ENCODE measurements around the gene BRD8. TPM values are rescaled to one million over a fixed set of nuclear protein-coding genes. Genes with fewer than 3 reads are reported as not detected.

The BRD8 gene
- 10 to 100 TPM; 29.5 to 79.5 (median 72.2) TPM for total RNA-seq
- total RNA-seq (2013): 53.9 TPM
- 24.0 to 107 (median 51.8) reads per million in 29 experiments for total RNA-seq

DNA sequence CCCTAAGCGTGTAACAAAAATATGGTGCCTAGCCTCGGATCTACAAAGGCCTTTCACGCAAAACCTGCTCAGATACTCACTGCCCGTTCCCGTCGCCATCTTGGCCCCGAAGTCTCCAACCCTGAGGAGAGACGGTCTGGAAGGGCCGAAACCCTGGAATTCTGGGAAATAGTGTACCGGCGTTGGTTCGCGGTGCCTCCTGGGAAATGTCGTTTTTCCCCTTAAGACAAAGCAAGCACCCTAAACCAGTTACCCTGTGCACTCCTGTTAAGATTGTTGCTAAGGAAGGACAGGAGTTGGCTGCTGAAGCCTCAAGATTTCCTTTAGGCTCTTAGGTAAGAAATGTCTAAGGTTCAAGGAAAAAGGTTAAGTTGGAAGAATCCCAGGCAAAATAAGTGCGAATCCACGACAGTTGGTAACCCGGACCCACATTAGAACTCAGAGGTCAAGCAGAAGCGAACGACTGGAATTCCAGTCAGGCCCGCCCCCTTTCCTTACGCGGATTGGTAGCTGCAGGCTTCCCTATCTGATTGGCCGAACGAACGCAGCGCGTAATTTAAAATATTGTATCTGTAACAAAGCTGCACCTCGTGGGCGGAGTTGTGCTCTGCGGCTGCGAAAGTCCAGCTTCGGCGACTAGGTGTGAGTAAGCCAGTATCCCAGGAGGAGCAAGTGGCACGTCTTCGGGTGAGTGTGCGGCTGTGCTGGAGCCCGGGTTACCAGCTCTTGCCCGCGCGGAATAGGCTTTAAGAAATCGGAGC, at the start of gene BRD8, which contains the start of gene KIF20A:
BRD8 (minus strand) TSS at position 115 of the 761 bp plus-strand sequence; CDS start at position 99, 16 bp downstream.
KIF20A (plus strand) TSS at position 597 of the 761 bp plus-strand sequence. CDS start 569 bp downstream, outside the sequence.
- POLR2A ChIA-PET: interaction anchor here (0.5 to 1.5 kb wide), 2 partner anchors 28 to 159 kb away, joined by 4 to 6 read pairs; partner anchors contain the start of gene FAM53C (in 1 of the 2)
- CTCF ChIA-PET: interaction anchor here (0.5 to 1.9 kb wide), 11 partner anchors 27 to 1150 kb away, joined by 3 to 10 read pairs (median 5); partner anchors contain the start of genes KDM3B (in 2 of the 2), CDC23 (in 1 of the 2), CDC25C (in 1 of the 2) and EGR1 (in 1 of the 2)
- peak within 1 kb of the TSS; percentile 50 for H3K27ac ChIP-seq (ENCODE audit: low read length)
- no peaks in the 10 kb centered on the region for H3K27me3 ChIP-seq (replicated peaks in 1 of 2; ENCODE audit: control insufficient read depth in 2 of 2, extremely low read depth in 1 of 2, insufficient read depth in 2 of 2, low read length in 1 of 2)
- Mint-ChIP-seq H3K36me3 (peaks cover 10% of the 10 kb centered on the region), H3K4me1 (peaks cover 9 to 14% (median 10%) of the 10 kb centered on the region in 3 donors), H3K27ac (no peak within 1 kb of the TSS), H3K27me3 (no peaks in the 10 kb centered on the region), H3K9me3 (no peaks in the 10 kb centered on the region), H3K4me3 (peak within 1 kb of the TSS in 1 of 3 donors; percentile 56)
- peak; percentile 90 to 93 (median 93) for ATAC-seq (replicated peaks in 1 of 4)
- peak; percentile 73 to 92 (median 83) for DNase-seq
- H3K4me1 ChIP-seq (ENCODE audit: control insufficient read depth in 1 of 2, extremely low read depth in 1 of 2, insufficient read depth in 2 of 2, low read length in 2 of 2): peaks cover 9 to 21% of the 10 kb centered on the region in 2 experiments
- under 1% methylated on average over 34 of the region's 41 CpGs for WGBS (ENCODE audit: insufficient coverage)
- peaks cover 0 to 9% of the 10 kb centered on the region in 2 donors for H3K36me3 ChIP-seq (ENCODE audit: control insufficient read depth in 2 of 2, extremely low read depth in 1 of 2, insufficient read depth in 1 of 2, low read length in 1 of 2)
- H3K9me3 ChIP-seq: no peaks in the 10 kb centered on the region
- H3K4me3 ChIP-seq (ENCODE audit: control insufficient read depth in 1 of 2, extremely low read depth in 1 of 2, low read length in 1 of 2): peak within 1 kb of the TSS; percentile 66 to 97

DNA sequence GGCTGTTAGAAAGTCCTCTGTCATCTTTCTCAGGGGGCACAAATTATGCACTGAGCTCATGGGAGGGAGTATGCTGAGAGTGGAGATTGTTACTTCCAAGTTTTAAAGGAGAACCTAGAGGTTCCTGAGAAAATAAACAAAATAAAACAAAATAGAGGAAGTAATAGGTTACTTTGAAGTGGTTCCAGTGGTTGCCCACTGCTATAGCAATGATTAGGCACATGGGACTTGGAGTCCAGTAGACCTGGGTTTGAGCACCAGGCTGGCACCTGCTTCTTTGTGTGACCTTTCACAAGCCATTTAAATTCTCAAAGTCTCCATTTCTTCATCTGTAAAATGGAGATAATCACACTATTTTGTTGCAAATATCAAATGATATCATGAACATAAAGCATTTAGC, 48.5 kb upstream of the BRD8 start:
- no peak overlapping the region for H3K27ac Mint-ChIP-seq
- Histone ChIP-seq H3K27ac (ENCODE audit: low read length) (no peak overlapping the region), H3K36me3 (ENCODE audit: control insufficient read depth in 2 of 2, extremely low read depth in 1 of 2, insufficient read depth in 1 of 2, low read length in 1 of 2) (no peaks in the 10 kb centered on the region), H3K9me3 (no peaks in the 10 kb centered on the region), H3K4me1 (ENCODE audit: control insufficient read depth in 1 of 2, extremely low read depth in 1 of 2, insufficient read depth in 2 of 2, low read length in 2 of 2) (peaks cover 0 to 4% of the 10 kb centered on the region in 2 experiments), H3K4me3 (ENCODE audit: control insufficient read depth in 1 of 2, extremely low read depth in 1 of 2, low read length in 1 of 2) (peak overlapping the region in 1 of 2 donors; percentile 10), H3K27me3 (replicated peaks in 1 of 2; ENCODE audit: control insufficient read depth in 2 of 2, extremely low read depth in 1 of 2, insufficient read depth in 2 of 2, low read length in 1 of 2) (peaks cover 3 to 24% of the 10 kb centered on the region in 2 experiments)
- POLR2A ChIA-PET: interaction anchor here in 1 of 2 donors (0.6 kb wide), 1 partner anchor 1109 kb away, joined by 9 read pairs; no protein-coding TSS in a partner anchor
- peaks cover 0 to 5% (median 3%) of the 10 kb centered on the region in 3 donors for H3K4me1 Mint-ChIP-seq
- DNase-seq (no peak), ATAC-seq (replicated peaks in 1 of 4) (no peak)
- H3K36me3 Mint-ChIP-seq: peaks cover 2% of the 10 kb centered on the region
- H3K9me3 Mint-ChIP-seq: peaks cover 0 to 7% (median 6%) of the 10 kb centered on the region in 3 donors
- CTCF ChIA-PET: interaction anchor here in 1 of 2 donors (0.5 kb wide), 1 partner anchor 56 kb away, joined by 3 read pairs; no protein-coding TSS in a partner anchor
- H3K4me3 Mint-ChIP-seq: no peak overlapping the region
- H3K27me3 Mint-ChIP-seq: peaks cover 6 to 16% of the 10 kb centered on the region in 2 donors

- Histone ChIP-seq H3K4me3 (ENCODE audit: control insufficient read depth in 1 of 2, extremely low read depth in 1 of 2, low read length in 1 of 2) (no peak overlapping the region), H3K9me3 (no peaks in the 10 kb centered on the region), H3K27me3 (replicated peaks in 1 of 2; ENCODE audit: control insufficient read depth in 2 of 2, extremely low read depth in 1 of 2, insufficient read depth in 2 of 2, low read length in 1 of 2) (peaks cover 3 to 24% of the 10 kb centered on the region in 2 experiments), H3K4me1 (ENCODE audit: control insufficient read depth in 1 of 2, extremely low read depth in 1 of 2, insufficient read depth in 2 of 2, low read length in 2 of 2) (peaks cover 0 to 4% of the 10 kb centered on the region in 2 experiments), H3K36me3 (ENCODE audit: control insufficient read depth in 2 of 2, extremely low read depth in 1 of 2, insufficient read depth in 1 of 2, low read length in 1 of 2) (no peaks in the 10 kb centered on the region), H3K27ac (ENCODE audit: low read length) (no peak overlapping the region)
- H3K27me3 Mint-ChIP-seq: peaks cover 0 to 21% of the 10 kb centered on the region in 2 donors
- no CpG with 5 or more reads among the region's 6 CpGs for WGBS (ENCODE audit: insufficient coverage)
- H3K9me3 Mint-ChIP-seq: peaks cover 0 to 7% (median 6%) of the 10 kb centered on the region in 3 donors
- H3K36me3 Mint-ChIP-seq: peaks cover 2% of the 10 kb centered on the region
- no peak overlapping the region for H3K27ac Mint-ChIP-seq
- DNase-seq: no peak
- ChIA-PET POLR2A (interaction anchor here (0.5 to 0.6 kb wide), 2 partner anchors 84 to 469 kb away, joined by 4 to 7 read pairs; no protein-coding TSS in a partner anchor), CTCF (no interaction called here)
- peaks cover 0 to 5% (median 3%) of the 10 kb centered on the region in 3 donors for H3K4me1 Mint-ChIP-seq
- ATAC-seq (replicated peaks in 1 of 4): no peak
- H3K4me3 Mint-ChIP-seq: no peak overlapping the region
Measured at GRCh38 chr5:138224712-138225111, 46.3 kb upstream of the BRD8 start.

- Histone ChIP-seq H3K27ac (ENCODE audit: low read length) (no peak overlapping the region), H3K4me3 (ENCODE audit: control insufficient read depth in 1 of 2, extremely low read depth in 1 of 2, low read length in 1 of 2) (no peak overlapping the region), H3K36me3 (ENCODE audit: control insufficient read depth in 2 of 2, extremely low read depth in 1 of 2, insufficient read depth in 1 of 2, low read length in 1 of 2) (no peaks in the 10 kb centered on the region), H3K4me1 (ENCODE audit: control insufficient read depth in 1 of 2, extremely low read depth in 1 of 2, insufficient read depth in 2 of 2, low read length in 2 of 2) (peaks cover 0 to 4% of the 10 kb centered on the region in 2 experiments), H3K27me3 (replicated peaks in 1 of 2; ENCODE audit: control insufficient read depth in 2 of 2, extremely low read depth in 1 of 2, insufficient read depth in 2 of 2, low read length in 1 of 2) (peaks cover 3 to 24% of the 10 kb centered on the region in 2 experiments), H3K9me3 (no peaks in the 10 kb centered on the region)
- no peak overlapping the region for H3K27ac Mint-ChIP-seq
- H3K27me3 Mint-ChIP-seq: peaks cover 4 to 15% of the 10 kb centered on the region in 2 donors
- ATAC-seq (replicated peaks in 1 of 4): no peak
- no peak overlapping the region for H3K4me3 Mint-ChIP-seq
- DNase-seq: no peak
- H3K4me1 Mint-ChIP-seq: peaks cover 0 to 5% (median 3%) of the 10 kb centered on the region in 3 donors
- H3K9me3 Mint-ChIP-seq: peaks cover 0 to 8% (median 7%) of the 10 kb centered on the region in 3 donors
- peaks cover 2% of the 10 kb centered on the region for H3K36me3 Mint-ChIP-seq
- ChIA-PET CTCF (interaction anchor here in 1 of 2 donors (0.6 kb wide), 1 partner anchor 10 kb away, joined by 4 read pairs; the partner anchor contains the start of gene CDC23), POLR2A (no interaction called here)
- WGBS (ENCODE audit: insufficient coverage): 89% methylated on average over 1 of the region's 1 CpG
Measured at GRCh38 chr5:138223532-138223931, 45.1 kb upstream of the BRD8 start.

- no peak for DNase-seq
- peaks cover 0 to 10% of the 10 kb centered on the region in 2 experiments for H3K27me3 ChIP-seq (replicated peaks in 1 of 2; ENCODE audit: control insufficient read depth in 2 of 2, extremely low read depth in 1 of 2, insufficient read depth in 2 of 2, low read length in 1 of 2)
- no peak overlapping the region for H3K4me3 Mint-ChIP-seq
- POLR2A ChIA-PET: interaction anchor here in 1 of 2 donors (0.7 kb wide), 1 partner anchor 248 kb away, joined by 4 read pairs; the partner anchor contains the start of gene EGR1
- 90% methylated on average over 2 of the region's 2 CpGs for WGBS (ENCODE audit: insufficient coverage)
- no peaks in the 10 kb centered on the region for H3K36me3 Mint-ChIP-seq
- no peaks in the 10 kb centered on the region for H3K36me3 ChIP-seq (ENCODE audit: control insufficient read depth in 2 of 2, extremely low read depth in 1 of 2, insufficient read depth in 1 of 2, low read length in 1 of 2)
- H3K4me1 Mint-ChIP-seq: peaks cover 13 to 16% (median 15%) of the 10 kb centered on the region in 3 donors
- H3K27ac ChIP-seq (ENCODE audit: low read length): no peak overlapping the region
- peaks cover 4 to 11% of the 10 kb centered on the region in 2 donors for H3K27me3 Mint-ChIP-seq
- no peak overlapping the region for H3K4me3 ChIP-seq (ENCODE audit: control insufficient read depth in 1 of 2, extremely low read depth in 1 of 2, low read length in 1 of 2)
- H3K4me1 ChIP-seq (ENCODE audit: control insufficient read depth in 1 of 2, extremely low read depth in 1 of 2, insufficient read depth in 2 of 2, low read length in 2 of 2): peaks cover 12 to 17% of the 10 kb centered on the region in 2 experiments
- no peaks in the 10 kb centered on the region for H3K9me3 ChIP-seq
- peaks cover 0 to 2% (median 0%) of the 10 kb centered on the region in 3 donors for H3K9me3 Mint-ChIP-seq
- ATAC-seq (replicated peaks in 1 of 4): no peak
- CTCF ChIA-PET: interaction anchor here in 1 of 2 donors (0.5 kb wide), 1 partner anchor 135 kb away, joined by 3 read pairs; the partner anchor contains the start of gene KDM3B
- H3K27ac Mint-ChIP-seq: no peak overlapping the region
Measured at GRCh38 chr5:138216799-138217198, 38.4 kb upstream of the BRD8 start.
